ENCODE measurements around the gene CACTIN.

DNA sequence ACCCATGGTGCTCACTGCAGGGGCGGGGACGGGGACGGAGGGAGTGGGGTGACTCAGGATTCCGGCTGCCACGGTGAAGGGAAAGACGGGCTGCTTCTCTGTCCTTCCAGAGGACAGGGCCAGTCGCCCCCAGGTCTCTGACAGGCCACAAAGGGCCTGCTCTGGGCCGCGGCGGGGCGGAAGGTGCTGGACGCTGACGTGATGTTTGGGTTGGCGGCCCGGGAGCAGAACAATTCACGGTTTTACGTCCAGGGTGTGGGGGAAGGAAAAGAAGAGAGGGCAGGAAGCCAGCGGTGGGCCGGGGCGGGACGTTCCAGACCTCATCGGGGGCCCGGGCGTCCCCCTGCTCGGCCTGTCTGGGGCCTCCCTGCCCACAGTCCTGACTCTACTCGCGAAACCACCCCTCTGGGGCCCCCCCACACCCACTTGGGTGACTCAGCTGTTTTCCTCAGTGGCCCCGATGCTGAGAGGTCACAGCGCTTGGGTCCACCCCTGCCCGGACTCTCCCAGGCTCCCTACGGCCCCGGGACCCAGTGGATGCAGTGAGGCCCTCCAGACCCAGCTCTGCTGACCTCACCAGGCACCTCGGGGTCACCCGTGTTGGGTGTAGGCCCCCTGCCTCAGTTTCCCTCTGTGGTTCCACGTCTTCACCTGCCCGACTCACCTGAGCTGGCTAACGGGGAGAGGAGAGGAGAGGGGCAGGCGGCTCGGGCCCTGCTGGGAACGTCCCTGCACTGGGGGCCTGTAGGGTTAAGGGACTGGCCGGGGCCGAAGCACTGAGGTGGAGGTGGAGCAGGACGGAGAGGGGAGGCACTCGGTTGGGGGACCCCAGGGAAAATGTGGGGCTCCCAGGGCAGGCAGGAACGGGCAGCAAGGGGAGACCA lies 44.4 kb upstream of the CACTIN start:
- TF ChIP-seq EZH2 (IDR thresholded peaks at IDR 0.05; ENCODE audit: insufficient read depth, poor library complexity, severe bottlenecking): no peak
- no peak for TF ChIP-seq EZH2phosphoT487 (IDR thresholded peaks at IDR 0.05; ENCODE audit: insufficient read depth, low read depth)

Measured in GM23248 (cell line).